Mesothelial cell of epicardium (in vitro differentiated cells): ENCODE results near the gene PRKACB. TPM values are rescaled to one million over a fixed set of nuclear protein-coding genes. Genes with fewer than 3 reads are reported as not detected.

ENCODE experiments used
- DNase-seq, 2 experiments: peaks; one replicate each; pipeline ENCODE4 v3.0.0; 2021; ENCODE audit warnings: low spot score in 2 of 2; ENCODE audit not compliant: unreplicated experiment in 2 of 2
- H3K27ac Mint-ChIP-seq: 2 replicates; pipeline ENCODE4 v1.8.0; 2021; ENCODE audit warnings: mixed read lengths
- H3K27me3 Mint-ChIP-seq: 2 replicates; pipeline ENCODE4 v1.8.0; 2021; ENCODE audit warnings: low read depth, mixed read lengths
- H3K36me3 Mint-ChIP-seq: 2 replicates; pipeline ENCODE4 v1.8.0; 2021; ENCODE audit warnings: mixed read lengths
- H3K4me1 Mint-ChIP-seq: 2 replicates; pipeline ENCODE4 v1.8.0; 2021; ENCODE audit warnings: mixed read lengths
- H3K4me3 Mint-ChIP-seq: 2 replicates; pipeline ENCODE4 v1.8.0; 2021; ENCODE audit warnings: mild to moderate bottlenecking, moderate library complexity, mixed read lengths
- H3K9me3 Mint-ChIP-seq: 2 replicates; pipeline ENCODE4 v1.8.0; 2021; ENCODE audit warnings: mixed read lengths
- total RNA-seq: library from RNA; stranded (reverse); gene quantifications from 3 replicates; pipeline ENCODE4 v1.2.1, GENCODE V29; 2021
- TF ChIP-seq, protein P1 (sequence below): fragments of 200-600 bp; sonication (generic); IDR thresholded peaks from one replicate; pipeline ENCODE4 v1.5.0; 2021; ENCODE audit warnings: antibody characterized with exemption; ENCODE audit not compliant: unreplicated experiment

The PRKACB gene
- total RNA-seq, 1 donor from 2014 or later = 38.5 TPM

DNA sequence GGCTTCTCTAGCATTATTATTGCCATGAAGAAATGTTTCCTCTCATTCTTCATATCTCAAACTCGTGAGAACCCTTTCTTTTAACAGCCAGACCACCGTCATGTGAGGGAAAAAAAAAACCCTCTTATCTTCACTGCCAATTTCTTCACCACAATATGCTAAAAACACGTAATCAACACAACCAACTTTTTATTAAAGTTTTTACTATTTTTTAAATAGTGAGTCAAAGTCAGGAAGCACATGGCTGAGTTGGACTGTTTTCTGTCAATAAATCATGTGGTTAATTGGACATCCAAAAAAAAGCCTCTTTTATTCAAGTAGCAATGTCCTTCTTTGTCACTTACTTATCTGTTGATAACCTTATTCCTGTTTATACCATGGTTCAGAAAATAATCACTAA lies 101.5 kb downstream of the PRKACB start:
- no peaks in the 10 kb centered on the region for H3K4me1 Mint-ChIP-seq
- no peaks in the 10 kb centered on the region for H3K27me3 Mint-ChIP-seq
- H3K27ac Mint-ChIP-seq = no peak overlapping the region
- TF ChIP-seq, protein P1, sequence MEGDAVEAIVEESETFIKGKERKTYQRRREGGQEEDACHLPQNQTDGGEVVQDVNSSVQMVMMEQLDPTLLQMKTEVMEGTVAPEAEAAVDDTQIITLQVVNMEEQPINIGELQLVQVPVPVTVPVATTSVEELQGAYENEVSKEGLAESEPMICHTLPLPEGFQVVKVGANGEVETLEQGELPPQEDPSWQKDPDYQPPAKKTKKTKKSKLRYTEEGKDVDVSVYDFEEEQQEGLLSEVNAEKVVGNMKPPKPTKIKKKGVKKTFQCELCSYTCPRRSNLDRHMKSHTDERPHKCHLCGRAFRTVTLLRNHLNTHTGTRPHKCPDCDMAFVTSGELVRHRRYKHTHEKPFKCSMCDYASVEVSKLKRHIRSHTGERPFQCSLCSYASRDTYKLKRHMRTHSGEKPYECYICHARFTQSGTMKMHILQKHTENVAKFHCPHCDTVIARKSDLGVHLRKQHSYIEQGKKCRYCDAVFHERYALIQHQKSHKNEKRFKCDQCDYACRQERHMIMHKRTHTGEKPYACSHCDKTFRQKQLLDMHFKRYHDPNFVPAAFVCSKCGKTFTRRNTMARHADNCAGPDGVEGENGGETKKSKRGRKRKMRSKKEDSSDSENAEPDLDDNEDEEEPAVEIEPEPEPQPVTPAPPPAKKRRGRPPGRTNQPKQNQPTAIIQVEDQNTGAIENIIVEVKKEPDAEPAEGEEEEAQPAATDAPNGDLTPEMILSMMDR = no peak
- no peak for DNase-seq
- H3K36me3 Mint-ChIP-seq = peaks cover 24% of the 10 kb centered on the region
- H3K4me3 Mint-ChIP-seq = no peak overlapping the region
- H3K9me3 Mint-ChIP-seq = peaks cover 33% of the 10 kb centered on the region

- Mint-ChIP-seq H3K4me1 (no peaks in the 10 kb centered on the region), H3K27me3 (no peaks in the 10 kb centered on the region), H3K9me3 (peaks cover 32% of the 10 kb centered on the region), H3K4me3 (no peak overlapping the region), H3K36me3 (peaks cover 21% of the 10 kb centered on the region), H3K27ac (no peak overlapping the region)
- no peak for DNase-seq
- TF ChIP-seq, protein P1 = no peak
These were observed 102.1 kb downstream of the PRKACB start for GRCh38 chr1:84246213-84246612.

DNA sequence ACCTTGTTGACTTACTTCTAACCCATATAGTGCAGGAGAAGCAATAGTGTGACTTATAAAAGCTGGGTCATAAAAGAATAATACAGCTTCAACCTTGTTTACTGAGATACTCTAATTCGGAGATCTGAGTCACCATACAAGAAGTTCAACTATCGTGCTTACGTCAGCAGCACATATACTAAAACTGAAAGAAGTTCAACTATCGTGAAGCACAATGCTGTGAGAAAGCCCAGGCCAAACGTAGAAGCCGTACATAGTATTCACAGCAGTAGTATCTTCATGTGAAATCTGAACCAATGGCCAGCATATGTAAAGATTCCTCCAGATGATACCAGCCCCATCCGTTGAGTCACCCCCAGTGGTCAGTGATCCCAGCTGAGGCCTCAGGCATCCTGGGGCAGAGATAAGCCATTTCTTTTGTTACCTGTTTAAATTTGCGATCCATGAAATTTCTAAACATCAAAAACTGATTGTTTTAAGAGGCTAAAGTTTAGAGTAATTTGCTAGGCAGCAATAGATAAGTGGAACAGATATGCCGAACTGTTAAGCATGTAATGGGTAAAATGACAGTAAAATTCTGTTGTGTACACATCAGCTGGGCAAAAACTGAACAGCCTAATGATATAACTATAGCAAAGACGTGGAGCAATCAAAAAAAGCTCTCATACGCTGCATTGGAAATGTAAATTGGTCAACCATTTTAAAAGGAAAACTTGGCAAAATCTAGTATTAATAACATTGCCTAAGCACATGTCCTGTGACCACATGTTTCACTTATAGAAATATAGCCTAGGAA lies 103.6 kb downstream of the PRKACB start:
- Mint-ChIP-seq H3K9me3 (peaks cover 29% of the 10 kb centered on the region), H3K4me3 (no peak overlapping the region), H3K36me3 (peaks cover 13% of the 10 kb centered on the region), H3K4me1 (no peaks in the 10 kb centered on the region), H3K27ac (no peak overlapping the region), H3K27me3 (no peaks in the 10 kb centered on the region)
- TF ChIP-seq, protein P1 = no peak
- no peak for DNase-seq

GRCh38 chr1:84250668-84251067 lies 106.6 kb downstream of the PRKACB start:
- Mint-ChIP-seq H3K9me3 (peaks cover 27% of the 10 kb centered on the region), H3K36me3 (peaks cover 11% of the 10 kb centered on the region), H3K27me3 (no peaks in the 10 kb centered on the region), H3K4me1 (no peaks in the 10 kb centered on the region), H3K4me3 (no peak overlapping the region), H3K27ac (no peak overlapping the region)
- TF ChIP-seq, protein P1 = no peak
- DNase-seq = no peak

DNA sequence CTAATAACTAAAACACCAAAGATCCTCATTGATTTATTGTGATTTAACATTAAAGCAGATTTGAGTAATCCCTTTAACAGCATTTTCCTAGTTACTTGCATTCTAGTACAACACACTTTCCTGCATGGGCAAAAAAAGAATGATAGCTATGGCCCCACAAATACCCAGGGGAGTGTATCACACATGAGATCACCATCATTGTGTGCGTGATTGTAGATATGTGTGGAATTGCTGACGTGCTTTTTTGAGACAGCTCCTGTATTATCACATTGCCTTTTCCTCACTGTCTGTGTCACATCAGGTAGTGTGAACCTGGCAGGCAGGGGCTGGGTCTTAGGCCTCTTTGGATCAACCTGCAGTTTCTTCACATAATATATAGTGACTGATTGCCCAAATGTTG lies 109.0 kb downstream of the PRKACB start:
- H3K27ac Mint-ChIP-seq = no peak overlapping the region
- no peak for DNase-seq
- H3K4me3 Mint-ChIP-seq = no peak overlapping the region
- H3K9me3 Mint-ChIP-seq = peaks cover 27% of the 10 kb centered on the region
- TF ChIP-seq, protein P1 = no peak
- H3K27me3 Mint-ChIP-seq = no peaks in the 10 kb centered on the region
- peaks cover 11% of the 10 kb centered on the region for H3K36me3 Mint-ChIP-seq
- H3K4me1 Mint-ChIP-seq = no peaks in the 10 kb centered on the region
